ENCODE measurements around the gene C1QTNF5. TPM values are rescaled to one million over a fixed set of nuclear protein-coding genes. Genes with fewer than 3 reads are reported as not detected.

Gene C1QTNF5
- total RNA-seq, 2 experiments from 2014 or later = not detected

- no peak overlapping the region for H2AFZ ChIP-seq (ENCODE audit: low read length)
- H3K4me2 ChIP-seq (ENCODE audit: low read length) = no peak overlapping the region
- DNase-seq (ENCODE audit: low spot score) = no peak
- no TSS peak for BruUV-seq (replicated peaks)
- no peaks in the 10 kb centered on the region for H3K9me3 ChIP-seq (ENCODE audit: low read length)
- no peak for TF ChIP-seq EZH2phosphoT487 (IDR thresholded peaks at IDR 0.05; ENCODE audit: borderline replicate concordance, low read depth, low read length)
- TF ChIP-seq CTCF (conservative IDR thresholded peaks at IDR 0.05; ENCODE audit: low read length) = no peak
- peaks cover 34% of the 10 kb centered on the region for H3K4me1 ChIP-seq (ENCODE audit: insufficient read depth, low read length, poor library complexity, severe bottlenecking)
- no peak overlapping the region for H3K4me3 ChIP-seq (ENCODE audit: low read depth, low read length, poor library complexity, severe bottlenecking)
- no peaks in the 10 kb centered on the region for H3K9me2 ChIP-seq (ENCODE audit: insufficient read depth, low read length)
- no peak overlapping the region for H3K27ac ChIP-seq (ENCODE audit: low read depth, low read length, poor library complexity, severe bottlenecking)
- H4K20me1 ChIP-seq (ENCODE audit: insufficient read depth, low read length) = no peaks in the 10 kb centered on the region
- H3K36me3 ChIP-seq (ENCODE audit: insufficient read depth, low read length) = no peaks in the 10 kb centered on the region
- intact Hi-C loops (cut with micrococcal nuclease; ENCODE audit: unreplicated experiment) = loop anchor here (5.0 kb wide), 3 partner anchors 48 to 257 kb away; partner anchors contain the start of genes DPAGT1 and VPS11
- ChIA-PET POLR2A (interaction anchor here (0.7 to 1.0 kb wide), 4 partner anchors 10 to 49 kb away, joined by 3 read pairs; partner anchors contain the start of gene RNF26), CTCF (ENCODE audit: unreplicated experiment) (interaction anchor here (0.6 to 1.8 kb wide), 4 partner anchors 10 to 222 kb away, joined by 3 to 7 read pairs (median 4); partner anchors contain the start of genes DPAGT1 and RNF26)
- no peaks in the 10 kb centered on the region for H3K79me2 ChIP-seq (ENCODE audit: insufficient read depth, low read depth, low read length)
Measured at GRCh38 chr11:119324189-119324588, 16.5 kb downstream of the C1QTNF5 start.

DNA sequence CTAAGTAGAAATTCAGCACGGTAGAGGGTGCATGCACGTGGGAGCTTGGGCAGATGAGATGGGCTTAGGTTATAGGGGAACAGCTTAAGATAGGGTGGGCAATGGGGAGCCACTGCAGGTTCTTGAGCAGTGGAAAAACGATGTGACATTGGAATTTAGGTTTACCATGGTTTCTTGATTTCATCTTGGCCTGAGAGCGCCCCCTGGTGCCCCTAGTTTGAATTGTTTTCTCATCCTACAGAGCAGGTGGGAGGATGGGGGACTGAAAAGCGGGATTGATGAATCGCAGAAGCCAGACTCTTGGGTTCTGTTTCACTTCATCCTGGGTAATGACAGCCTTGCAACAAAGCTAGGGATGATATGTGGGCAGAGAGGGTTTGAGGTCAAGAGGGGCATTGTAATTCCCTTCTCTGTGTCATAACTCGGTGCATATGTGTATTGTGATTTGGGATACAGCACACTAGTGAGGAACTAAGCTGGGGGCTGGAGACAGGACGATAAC lies 17.1 kb downstream of the C1QTNF5 start:
- Histone ChIP-seq H3K36me3 (ENCODE audit: insufficient read depth, low read length) (no peaks in the 10 kb centered on the region), H3K9me3 (ENCODE audit: low read length) (no peaks in the 10 kb centered on the region), H2AFZ (ENCODE audit: low read length) (no peak overlapping the region), H3K9me2 (ENCODE audit: insufficient read depth, low read length) (no peaks in the 10 kb centered on the region), H4K20me1 (ENCODE audit: insufficient read depth, low read length) (no peaks in the 10 kb centered on the region), H3K4me2 (ENCODE audit: low read length) (no peak overlapping the region), H3K79me2 (ENCODE audit: insufficient read depth, low read depth, low read length) (no peaks in the 10 kb centered on the region), H3K4me3 (ENCODE audit: low read depth, low read length, poor library complexity, severe bottlenecking) (no peak overlapping the region), H3K27ac (ENCODE audit: low read depth, low read length, poor library complexity, severe bottlenecking) (no peak overlapping the region), H3K4me1 (ENCODE audit: insufficient read depth, low read length, poor library complexity, severe bottlenecking) (peaks cover 40% of the 10 kb centered on the region)
- BruUV-seq (replicated peaks) = no TSS peak
- CTCF ChIA-PET (ENCODE audit: unreplicated experiment) = interaction anchor here (0.6 to 2.5 kb wide), 6 partner anchors 11 to 222 kb away, joined by 3 to 16 read pairs (median 4); partner anchors contain the start of genes DPAGT1 and RNF26
- DNase-seq (ENCODE audit: low spot score) = peak; percentile 70
- TF ChIP-seq CTCF (conservative IDR thresholded peaks at IDR 0.05; ENCODE audit: low read length) = peak; percentile 94
- no peak for TF ChIP-seq EZH2phosphoT487 (IDR thresholded peaks at IDR 0.05; ENCODE audit: borderline replicate concordance, low read depth, low read length)
- POLR2A ChIA-PET = interaction anchor here (0.7 to 1.0 kb wide), 5 partner anchors 10 to 127 kb away, joined by 3 read pairs; partner anchors contain the start of gene RNF26
- intact Hi-C loops (cut with micrococcal nuclease; ENCODE audit: unreplicated experiment) = loop anchor here (1.0 to 5.0 kb wide), 4 partner anchors 49 to 256 kb away; partner anchors contain the start of genes DPAGT1 and VPS11
